ENCODE data around the gene MAP4K2.

Gene MAP4K2

DNA sequence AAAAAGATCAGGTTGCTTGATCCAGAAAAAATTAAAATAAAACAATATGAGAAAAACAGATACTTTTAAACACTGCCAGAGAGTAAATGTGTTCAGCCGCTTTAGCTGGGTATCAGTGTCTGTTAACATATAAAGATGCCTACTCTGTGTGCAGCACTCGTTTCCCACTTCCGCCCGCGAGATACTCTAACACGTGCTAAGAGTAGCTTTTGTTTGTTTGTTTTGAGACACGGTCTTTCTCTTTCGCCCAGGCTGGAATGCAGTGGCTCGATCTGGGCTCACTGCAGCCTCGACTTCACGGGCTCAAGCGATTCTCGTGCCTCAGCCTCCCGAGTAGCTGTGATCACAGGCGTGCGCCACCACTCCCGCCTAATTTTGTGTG lies 7.9 kb upstream of the MAP4K2 start:
- no peak for DNase-seq

DNA sequence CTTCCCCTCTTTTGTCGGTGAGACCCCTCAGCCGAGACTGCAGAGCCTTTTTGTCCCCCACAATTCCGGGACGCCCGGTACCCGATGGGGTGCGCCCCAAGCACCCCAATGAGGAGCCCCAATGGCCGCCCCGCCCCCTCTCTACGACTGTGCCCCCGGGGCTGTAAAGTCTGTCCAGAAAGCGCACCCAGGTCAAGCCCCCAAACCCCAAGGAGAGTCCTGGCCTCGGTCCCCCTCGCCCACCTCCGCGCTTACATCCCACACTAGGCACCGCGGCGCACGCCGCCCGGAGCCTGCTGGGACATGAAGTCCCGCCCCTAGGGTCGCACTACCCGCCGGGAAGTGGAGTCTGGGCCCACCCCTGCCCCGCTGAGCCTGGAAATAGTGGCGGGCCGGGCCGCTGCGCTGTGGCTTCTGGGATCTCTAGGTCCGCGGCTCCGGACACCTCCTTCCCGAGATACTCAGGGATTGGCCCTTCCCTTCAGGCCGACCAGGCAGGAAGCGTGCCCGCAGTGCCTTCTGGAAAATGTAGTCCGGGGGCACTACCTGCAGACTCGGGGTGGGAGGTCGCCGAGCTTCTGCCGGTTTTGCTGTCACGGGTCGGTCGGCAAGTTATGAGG lies 7.4 kb upstream of the MAP4K2 start, which contains the start of gene MEN1:
Gene MEN1 (minus strand): TSS at position 281 of the 620 bp plus-strand sequence. CDS start 442 bp downstream, outside the sequence.
- DNase-seq: peak; percentile 90

DNA sequence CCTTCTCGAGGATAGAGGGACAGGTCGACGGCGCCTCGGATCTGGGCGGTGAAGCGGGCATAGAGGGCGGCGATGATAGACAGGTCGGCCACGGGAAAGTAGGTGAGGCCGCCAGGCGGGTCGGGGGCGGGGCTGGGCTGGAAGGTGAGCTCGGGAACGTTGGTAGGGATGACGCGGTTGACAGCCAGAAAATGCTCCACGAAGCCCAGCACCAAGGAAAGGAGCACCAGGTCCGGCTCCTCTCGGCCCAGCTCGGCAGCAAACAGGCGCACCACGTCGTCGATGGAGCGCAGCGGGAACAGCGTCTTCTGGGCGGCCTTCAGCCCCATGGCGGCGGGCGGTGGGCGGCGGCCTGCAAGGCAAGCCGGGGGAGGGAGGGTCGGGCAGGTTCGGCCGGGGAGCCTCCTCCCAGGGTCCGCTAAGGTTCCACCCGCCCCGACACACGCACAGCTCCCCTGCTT lies 6.8 kb upstream of the MAP4K2 start:
- peak; percentile 46 for DNase-seq

DNA sequence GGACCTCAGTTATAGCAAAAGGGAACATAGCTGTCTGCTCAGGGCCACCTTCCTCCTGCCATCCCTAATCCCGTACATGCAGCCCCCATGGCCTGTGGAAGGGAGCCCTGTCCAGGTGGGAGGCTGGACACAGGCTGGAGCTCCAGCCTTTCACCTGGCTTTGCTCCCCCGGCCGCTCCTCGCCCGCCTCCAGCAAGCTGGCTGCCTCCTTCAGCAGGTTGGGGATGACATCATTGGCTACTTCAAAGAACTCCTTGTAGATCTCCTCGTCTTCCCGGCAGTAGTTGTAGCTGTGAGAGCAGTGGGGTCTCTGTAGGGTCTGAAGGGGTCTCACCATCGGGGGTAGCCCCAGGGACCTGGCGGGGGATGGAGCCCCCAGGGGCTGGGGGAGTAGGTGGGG lies 2.5 kb upstream of the MAP4K2 start:
- DNase-seq: no peak

DNA sequence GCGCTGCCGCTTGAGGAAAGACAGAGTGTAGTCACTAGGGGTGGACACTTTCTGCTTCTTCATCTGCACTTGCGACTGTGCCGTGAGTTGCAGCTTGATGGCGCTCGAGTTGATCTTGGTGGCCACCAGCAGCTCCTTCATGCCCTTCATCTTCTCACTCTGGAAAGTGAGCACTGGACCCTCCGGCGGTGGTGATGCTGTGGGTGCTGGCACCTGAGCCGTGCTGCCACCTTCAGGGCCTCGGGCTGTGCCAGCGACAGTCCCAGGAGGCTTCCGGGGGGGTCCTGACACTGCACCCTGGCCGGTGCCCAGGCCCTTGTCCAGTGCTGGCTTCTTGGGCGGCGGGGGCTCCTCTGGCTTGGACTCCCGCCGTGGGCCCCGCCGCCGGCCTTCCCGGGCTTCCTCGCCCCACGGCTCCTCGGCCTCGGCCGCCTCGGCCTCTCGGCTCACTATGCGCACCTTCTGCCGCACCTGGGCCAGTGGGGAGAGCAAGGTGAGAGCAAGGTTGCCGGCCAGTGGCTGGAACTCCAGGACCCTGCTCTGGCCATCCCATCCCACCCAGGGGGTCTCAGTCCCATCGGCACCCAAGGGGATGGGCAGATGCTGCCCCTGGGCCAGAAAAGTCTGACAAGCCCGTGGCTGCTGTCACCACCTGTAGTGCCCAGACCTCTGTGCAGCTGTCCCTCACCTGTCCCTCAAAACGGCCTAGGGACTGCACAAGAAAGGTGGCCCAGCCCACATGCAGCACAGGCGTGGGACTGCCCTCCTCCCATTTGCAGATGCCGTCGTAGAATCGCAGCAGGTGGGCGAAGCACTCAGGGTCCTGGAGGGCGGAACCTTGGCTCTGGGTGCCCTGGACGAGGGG lies 1.6 kb upstream of the MAP4K2 start:
- DNase-seq: no peak

DNA sequence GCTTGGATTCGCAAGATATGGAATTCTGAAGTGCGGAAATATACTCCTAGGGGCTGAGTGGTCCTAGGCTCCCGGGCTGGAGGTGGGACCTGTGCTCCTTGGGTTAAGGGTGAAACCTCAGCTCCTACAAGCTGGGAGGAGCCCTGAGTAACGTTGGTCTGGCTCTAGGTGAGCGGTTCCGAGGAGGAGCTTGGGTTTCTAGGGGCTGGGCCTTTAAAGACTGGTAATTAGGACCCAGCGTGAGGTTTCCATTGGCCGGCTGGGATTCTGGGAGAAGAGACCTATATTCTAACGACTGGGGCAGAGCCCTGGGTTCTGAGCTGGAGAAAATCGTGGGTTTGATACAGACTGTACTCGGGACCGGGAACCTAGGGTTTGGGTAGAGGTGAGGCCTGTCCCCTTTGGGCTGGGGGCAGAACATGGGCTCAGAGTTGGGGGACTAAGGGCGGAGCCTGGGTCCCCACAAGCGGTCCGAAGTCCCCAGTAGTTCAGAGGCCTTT lies 882 bp upstream of the MAP4K2 start:
- DNase-seq: no peak

DNA sequence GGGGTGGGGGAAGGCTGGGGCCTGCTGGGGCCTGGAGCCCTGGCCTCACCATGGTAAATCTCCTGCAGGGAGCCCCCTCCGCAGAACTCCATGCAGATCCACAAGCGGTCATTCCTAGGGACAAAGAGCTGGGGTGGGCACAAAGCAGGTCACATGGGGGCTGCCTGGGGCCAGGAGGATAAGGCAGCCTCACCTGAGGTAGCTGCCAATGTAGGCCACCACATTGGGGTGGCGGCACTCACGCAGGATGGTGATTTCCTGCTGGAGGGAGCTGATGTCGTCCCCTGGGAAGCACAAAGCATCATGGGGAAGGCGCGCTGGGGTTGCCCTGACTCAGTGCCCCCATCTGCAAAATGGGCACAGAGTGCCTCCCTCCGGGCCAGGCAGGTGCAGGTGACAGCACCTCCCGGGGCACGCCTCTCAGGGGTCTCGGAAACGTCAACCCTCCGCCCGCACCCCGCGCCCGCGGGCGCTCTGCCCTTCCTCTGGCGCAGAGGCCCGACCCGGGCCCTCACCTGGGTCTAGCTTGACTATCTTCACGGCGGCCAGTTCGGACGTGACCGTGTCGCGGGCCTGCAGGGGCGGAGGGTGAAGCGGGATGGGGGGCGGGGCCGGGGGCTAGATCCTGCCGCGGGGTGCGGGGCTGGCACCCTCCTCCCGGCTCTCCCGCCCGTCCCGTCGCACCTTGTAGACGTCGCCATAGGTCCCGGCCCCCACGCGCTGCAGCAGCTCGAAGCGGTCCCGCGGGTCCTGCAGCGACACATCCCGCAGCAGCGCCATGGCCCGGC lies 450 bp downstream of the MAP4K2 start:
- peak; percentile 50 for DNase-seq

DNA sequence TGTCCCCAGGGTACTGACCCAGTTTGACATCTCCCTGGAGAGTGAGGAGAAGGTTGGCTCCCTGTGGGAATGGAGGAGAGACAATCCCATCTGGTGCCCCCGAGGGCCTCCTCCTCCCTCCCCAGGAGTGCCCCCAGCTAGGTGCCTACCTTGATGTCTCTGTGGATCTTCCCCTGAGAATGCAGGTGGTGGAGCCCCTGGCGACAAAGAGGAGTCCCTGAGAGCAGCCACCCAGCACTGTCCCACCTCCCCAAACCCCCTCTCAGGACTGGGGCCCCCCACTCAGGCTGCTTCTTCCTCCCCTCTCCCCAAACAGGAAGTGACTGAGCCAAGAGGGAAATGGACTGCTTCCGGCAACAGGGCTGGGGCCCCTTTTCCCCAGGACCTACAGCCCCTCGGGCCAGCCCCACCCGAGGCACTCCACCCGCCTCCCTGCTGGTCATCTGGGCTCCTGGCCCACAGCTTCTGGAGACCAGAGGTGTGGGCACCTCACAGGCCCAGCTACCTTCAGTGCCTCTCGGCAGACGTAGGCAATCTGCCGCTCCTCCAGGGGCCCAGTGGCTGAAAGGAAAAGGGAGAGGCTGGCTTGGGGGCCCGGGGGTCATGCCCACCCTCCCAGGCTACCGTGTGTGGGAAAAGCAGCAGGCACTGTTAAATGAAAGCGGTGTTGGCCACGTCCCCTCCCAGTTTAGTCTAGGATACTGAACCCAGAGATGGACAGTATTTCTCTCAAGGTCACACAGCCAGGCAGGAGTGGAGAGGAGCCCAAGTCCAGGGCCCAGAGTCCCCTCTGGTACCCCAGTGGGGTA lies 1.2 kb downstream of the MAP4K2 start:
- DNase-seq: no peak

DNA sequence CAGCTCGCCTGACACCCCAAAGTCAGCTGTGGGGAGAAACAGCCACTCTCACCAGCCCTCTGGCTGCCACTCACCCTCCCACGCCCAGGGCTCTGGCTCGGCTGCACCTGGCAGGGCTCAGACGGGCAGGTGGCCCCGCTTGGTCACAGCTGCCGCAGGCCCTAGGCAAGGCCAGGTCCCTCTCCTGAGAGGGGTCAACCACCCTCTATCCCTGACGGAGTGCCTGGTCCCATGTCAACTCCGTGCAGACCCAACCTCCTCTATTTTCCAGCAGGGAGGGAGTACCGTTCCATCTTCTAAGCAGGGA lies 1.9 kb downstream of the MAP4K2 start:
- DNase-seq: no peak

DNA sequence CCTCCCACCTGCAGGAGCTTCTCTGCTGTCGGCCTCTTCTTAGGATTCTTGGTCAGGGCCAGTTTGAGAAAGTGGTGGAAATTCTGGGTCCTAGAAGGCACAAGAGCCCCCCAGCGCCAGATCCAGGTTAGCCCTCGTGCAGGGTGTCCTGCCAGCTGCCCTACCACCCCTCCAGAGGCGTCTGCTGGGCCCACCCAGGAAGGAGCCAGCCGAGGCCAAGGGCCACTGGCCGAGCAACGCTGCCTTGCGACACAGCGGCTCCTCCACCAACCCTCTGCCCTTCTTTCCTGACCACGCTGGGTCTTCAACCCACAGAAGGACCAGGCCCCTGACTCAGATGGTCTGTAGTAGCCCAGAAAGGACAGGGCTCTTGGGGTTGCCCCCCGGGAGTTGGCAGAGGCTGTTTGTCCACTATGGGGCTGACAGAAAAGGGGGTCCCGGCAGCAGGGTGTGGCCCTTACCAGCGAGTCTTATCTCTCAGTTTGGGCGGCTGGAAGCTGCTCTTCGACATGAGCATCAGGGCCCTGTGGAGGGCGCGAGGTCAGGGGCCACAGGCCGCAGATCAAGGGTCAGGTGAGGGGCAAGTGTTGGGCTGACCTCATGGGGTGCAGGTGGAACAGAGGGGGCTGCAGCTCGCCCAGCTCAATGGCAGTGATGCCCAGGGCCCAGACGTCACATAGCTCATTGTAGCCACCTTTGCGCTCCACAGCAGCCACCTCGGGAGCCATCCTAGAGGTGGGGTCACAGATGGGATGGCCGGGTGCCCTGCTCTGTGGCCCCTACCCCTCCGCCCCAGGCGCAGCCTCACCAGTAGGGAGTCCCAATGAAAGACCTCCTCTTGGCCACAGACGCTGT lies 2.5 kb downstream of the MAP4K2 start:
- no peak for DNase-seq

DNA sequence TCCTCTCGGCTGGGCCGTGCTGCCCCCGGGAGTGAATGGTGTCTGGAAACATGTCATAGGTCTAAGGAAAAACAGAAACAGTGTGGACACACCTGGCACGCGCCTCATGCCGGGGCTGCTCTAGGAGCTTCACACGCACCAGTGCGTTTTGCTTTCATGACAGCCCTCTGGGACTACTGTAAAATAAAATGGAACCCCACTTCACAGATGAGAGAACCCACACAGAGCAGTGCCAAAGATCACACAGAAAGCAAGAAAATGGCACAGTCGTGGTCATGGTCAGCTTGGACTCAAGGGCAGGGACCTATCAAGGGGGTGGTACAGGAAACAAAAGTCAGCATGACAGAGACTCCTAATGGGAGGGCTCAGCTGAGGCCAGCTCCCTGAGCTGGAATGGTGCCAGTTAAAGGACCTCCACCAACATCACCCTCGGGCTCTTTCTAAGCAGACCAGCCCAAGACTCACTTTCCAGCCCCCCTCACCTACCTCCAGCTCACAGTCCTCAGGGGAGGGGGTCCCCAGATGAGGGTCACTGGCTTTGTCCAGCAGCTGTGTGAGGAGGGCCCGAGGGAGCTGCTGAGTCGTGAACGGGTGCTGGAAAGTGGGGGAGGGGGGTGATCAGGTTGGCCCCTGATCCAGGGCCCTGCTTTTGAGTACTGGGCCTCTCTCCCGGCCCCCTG lies 3.3 kb downstream of the MAP4K2 start:
- no peak for DNase-seq

DNA sequence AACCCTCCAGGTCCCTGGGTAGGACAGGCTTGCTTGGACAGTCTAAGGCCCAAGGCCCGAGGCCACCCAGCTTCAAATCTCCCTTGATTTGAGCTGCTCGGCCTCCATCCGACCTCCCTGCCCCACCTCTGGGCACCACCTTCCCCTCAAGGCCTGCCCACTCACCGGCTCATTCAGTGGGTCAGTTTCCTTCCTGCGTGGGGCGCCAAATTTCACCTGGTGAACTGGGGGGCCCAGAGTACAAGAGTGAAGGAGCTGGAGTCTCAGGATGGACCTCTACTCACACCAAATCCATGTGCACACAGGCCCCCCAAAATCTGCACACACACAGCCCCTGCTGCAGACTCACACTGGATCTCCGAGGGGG lies 3.8 kb downstream of the MAP4K2 start:
- DNase-seq: no peak

DNA sequence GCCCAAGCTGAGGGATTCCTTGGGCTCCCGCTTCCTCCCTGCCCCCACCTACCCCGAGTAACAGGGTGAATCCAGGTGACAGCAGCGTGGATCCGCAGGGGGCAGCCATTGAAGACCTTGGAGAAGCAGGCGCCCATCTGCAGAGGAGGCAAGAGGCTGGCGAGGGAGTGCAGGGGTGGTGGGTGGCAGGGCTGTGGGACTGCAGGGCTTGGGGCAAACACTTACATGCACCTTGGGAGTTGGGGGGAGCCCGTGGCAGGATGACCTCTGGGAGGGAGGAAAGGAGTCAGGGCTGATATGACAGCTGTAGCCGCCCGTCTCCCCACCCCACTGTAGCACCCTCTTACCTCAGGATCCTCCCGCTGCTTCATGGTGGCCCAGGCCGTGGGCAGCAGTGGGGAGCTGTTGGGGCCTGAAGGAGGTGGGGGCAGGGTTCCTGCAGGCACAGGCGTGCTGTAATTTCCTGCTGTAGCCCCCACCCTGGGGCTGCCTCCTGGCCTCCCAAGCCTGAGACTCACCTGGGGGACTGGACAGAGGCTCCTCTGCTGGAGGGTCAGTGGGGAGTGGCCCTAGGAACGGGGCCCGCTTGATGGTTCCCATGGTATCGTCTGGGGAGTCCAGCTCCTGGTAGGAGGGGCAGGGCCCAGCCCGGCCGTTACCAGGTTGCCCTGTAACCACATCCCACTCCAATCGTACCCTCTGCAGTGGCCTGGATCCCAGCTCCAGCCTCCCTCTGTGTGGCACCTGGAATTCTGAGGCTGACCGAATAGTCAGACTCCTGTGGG lies 6.1 kb downstream of the MAP4K2 start:
- DNase-seq: no peak

DNA sequence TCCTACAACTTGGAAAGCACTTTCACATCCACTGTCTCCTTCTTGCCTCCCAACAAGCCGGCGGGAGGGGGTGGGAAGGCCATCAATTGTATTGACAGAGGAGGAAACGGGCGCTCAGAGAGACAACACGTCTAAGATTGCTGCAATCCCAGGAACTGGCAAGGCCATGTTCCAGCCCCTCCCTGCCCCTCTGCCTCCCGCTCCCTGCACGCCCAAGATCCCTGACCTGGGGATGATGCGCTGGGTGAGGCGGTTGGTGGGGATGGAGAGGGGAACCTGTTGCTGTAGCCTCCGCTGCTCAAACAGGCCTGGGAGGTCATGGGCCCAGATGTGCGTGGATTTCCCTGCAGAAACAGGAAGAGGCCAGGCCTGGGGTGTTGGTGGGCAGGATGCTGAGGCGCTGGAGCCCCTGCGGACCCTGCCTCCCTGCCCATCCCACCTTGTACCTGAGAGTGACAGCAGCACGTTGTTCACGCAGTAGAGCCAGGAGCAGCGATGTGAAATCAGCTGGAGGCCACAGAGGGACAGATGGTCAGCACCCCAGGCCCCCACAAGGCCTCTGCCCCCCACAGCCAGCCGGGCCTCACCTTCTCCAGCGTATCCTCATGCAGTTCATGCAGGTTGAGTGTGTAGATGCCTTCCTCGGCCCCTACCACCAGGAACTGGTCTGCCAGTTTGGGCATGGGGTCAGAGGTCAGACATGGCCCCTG lies 6.8 kb downstream of the MAP4K2 start:
- DNase-seq: no peak

DNA sequence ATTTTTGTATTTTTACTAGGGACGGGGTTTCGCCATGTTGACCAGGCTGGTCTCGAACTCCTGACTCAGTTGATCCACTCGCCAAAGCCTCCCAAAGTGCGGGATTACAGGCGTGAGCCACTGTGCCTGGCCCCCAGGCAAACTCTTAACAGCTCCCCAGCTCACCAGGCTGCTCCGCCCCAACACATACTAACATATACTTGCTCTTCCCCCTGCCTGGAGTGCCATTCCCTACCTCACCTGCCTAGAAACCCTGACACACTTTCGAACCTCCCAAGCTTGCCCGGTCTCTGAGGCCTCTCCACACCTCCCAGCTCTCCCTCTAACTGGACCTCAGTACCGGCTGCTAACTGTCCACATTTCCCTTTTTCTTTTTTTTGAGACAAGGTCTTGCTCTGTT lies 8.5 kb downstream of the MAP4K2 start:
- DNase-seq: no peak

DNA sequence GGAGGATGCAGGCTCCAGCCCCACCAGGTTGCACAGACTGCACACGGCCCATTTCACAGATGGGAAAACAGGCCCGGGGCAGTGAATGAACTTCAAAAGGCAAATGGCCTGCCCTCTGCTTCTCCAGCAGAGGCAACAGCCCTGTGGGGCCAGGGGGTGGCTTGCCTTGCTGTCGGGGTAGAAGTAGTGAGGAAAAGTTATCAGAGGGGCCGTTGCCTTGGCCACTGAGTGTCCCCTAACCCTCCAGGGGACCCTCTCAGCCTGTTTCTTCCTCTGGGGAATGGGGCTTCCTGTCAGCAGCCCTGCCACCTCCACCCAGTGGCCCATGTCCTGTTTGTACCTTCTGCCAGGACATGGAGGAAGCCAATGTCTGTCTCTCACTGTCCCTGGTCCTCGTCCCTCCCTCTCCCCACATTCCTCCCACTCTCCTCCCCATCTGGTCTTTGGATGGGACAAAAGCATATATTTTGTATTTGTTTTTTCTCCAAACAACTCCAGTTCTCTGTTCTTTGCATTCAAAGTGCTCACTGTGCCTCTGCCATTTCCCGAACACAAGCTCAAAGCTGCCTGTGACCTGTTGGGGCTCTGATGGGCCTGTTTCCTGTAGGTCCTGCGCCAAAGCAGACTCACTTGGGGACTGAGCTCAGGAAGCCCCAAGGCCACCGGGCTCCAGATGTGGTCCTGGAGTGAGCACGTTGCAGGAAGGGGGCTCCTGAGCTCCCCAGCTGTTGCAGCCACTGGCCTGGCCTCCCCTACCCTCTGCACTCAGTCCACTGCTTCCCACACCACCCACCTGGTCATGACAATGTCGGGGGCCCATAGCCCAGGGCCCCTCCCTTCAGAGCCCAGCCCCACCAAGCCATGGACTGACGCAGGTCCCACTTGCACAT lies 9.5 kb downstream of the MAP4K2 start:
- DNase-seq: no peak

DNA sequence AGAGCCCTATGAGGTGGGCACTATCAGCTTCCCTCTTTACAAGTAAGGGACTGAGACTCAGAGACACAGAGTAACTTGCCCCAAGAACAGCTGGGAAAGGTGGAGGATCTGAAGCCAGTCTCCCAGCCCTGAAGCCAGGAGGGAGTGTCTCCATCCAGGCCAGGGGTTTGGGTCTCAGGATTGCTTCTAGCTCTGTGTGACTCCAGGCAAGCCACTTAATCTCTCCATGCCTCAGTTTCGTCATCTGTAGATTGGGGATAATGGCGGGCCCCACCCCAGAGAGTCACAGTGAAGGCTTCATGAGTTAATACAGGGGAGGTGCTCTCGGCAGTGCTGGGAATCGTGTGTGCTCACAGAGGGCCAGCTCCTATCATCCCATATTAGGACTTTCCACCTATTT lies 10.5 kb downstream of the MAP4K2 start:
- DNase-seq: no peak

DNA sequence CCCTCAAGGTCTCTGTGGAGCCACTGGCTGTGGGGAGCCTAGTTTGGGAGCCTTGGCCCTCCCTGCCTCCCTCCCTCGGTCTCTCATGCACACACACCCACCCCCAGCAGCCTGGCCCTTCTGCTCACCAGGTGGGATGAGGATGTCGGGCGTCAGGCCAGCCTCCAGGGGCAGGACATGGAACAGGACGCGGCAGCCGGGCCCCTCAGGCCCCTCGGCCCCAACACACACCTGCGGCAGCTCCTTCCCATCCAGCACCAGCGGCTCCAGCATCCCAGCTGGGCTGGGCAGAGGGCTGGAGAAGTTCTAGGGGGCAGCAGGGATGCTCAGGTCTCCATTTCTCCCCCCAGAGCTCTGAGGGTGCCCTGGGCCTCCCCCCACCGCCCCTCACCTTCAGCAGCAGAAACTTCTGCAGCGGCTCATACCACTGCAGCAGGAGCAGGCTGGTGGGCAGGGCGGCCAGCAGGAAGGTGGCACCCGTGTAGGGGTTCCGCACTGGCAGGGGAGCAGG lies 11.2 kb downstream of the MAP4K2 start:
- DNase-seq: no peak
